SJSA1 (cell line): ENCODE data around the gene PSG4. TPM values are rescaled to one million over a fixed set of nuclear protein-coding genes. Genes with fewer than 3 reads are reported as not detected.
A peak's percentile ranks its signal among the peaks of the same experiment; 100 is the strongest.
"Not testable (repeated sequence)": the region's sequence is repeated elsewhere in the genome, so short reads cannot be mapped to it uniquely, and the experiment has no call there.

Experiments
- DNase-seq, 2 experiments: peaks; one replicate each; pipeline ENCODE4 v3.0.0-alpha.2; 2015 to 2020; ENCODE audit warnings: low spot score in 2 of 2, low read depth in 1 of 2
- H3K27ac ChIP-seq: fragments of 250-450 bp; sonication (Bioruptor Pico); 2 replicates; pipeline ENCODE4 v1.5.1; 2020; ENCODE audit warnings: mild to moderate bottlenecking, moderate library complexity
- H3K27me3 ChIP-seq: fragments of 250-450 bp; sonication (Bioruptor Pico); replicated peaks from 2 replicates; pipeline ENCODE4 v1.5.1; 2020; ENCODE audit warnings: mild to moderate bottlenecking, moderate library complexity
- H3K36me3 ChIP-seq: fragments of 250-450 bp; sonication (Bioruptor Pico); 2 replicates; pipeline ENCODE4 v1.5.1; 2020; ENCODE audit warnings: mild to moderate bottlenecking
- H3K4me1 ChIP-seq: fragments of 250-450 bp; sonication (Bioruptor Pico); replicated peaks from 2 replicates; pipeline ENCODE4 v1.6.1; 2021; ENCODE audit warnings: mild to moderate bottlenecking
- H3K4me3 ChIP-seq: fragments of 250-450 bp; sonication (Bioruptor Pico); 2 replicates; pipeline ENCODE4 v1.5.1; 2020; ENCODE audit warnings: mild to moderate bottlenecking
- H3K9me3 ChIP-seq: fragments of 250-450 bp; sonication (Bioruptor Pico); replicated peaks from 2 replicates; pipeline ENCODE4 v1.5.1; 2020; ENCODE audit warnings: mild to moderate bottlenecking
- total RNA-seq: library from RNA; depleted of rRNA; stranded (reverse); fragments of >200 nt; shearing (Covaris generic); gene quantifications from 2 replicates; pipeline ENCODE4 v1.2.3, GENCODE V29; 2014; rRNA removed

Gene PSG4
- not detected in 2 replicates for total RNA-seq

DNA sequence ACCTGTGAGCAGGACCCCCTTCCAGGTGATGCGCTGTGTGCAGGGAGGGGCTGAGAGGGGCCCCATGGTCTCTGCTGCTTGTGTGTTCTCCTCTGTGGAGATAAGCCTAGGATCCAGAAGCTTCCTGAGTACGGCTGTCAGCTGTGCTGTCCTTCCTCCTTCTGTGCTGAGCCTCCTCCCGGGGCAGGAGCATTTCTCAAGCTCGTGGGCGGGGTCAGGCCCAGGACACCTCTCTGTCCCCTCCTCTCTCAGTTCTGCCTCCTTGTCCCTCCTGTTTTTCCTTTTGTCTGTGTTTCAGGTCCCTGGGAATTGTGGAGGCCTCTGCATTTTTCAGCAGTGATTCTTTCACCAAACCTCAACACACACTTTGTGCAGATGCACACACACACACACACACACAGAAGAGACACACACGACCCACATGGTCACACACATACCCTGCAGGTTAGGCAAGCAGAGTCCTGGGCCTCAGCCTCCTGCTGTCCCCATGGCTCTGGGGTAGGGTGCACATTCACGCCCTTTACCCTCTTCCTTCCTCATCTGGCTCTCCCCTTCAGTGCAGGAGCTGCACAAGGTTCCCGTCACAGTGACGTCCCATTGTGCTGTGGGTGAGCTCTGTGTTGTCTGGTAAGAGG is at the start of gene PSG4:
PSG4 (minus strand) TSS at position 168 of the 635 bp plus-strand sequence; CDS start at position 66, 102 bp downstream.
- peaks cover 15% of the 10 kb centered on the region for H3K4me1 ChIP-seq
- H3K4me3 ChIP-seq, H3K9me3 ChIP-seq, H3K36me3 ChIP-seq, DNase-seq, H3K27me3 ChIP-seq, H3K27ac ChIP-seq: not testable (repeated sequence)

DNA sequence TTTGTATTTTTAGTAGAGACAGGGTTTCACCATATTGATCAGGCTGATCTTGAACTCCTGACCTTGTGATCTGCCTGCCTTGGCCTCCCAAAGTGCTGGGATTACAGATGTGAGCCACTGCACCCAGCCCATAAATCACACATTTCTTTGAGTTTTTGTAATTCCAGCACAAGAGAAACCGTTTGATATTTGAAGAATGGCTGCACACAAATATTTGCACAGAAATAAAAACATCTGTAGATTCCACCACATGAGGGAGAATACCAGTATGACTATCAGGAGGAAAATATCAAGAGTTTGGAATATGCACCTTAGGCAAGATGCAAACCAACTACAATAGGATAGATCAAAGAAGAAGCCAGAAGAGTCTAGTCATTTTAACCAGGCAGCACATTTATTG is 46.0 kb upstream of the PSG4 start:
- not testable (repeated sequence) for H3K9me3 ChIP-seq, H3K36me3 ChIP-seq, H3K27ac ChIP-seq, DNase-seq, H3K27me3 ChIP-seq, H3K4me3 ChIP-seq
- H3K4me1 ChIP-seq: peaks cover 11% of the 10 kb centered on the region

DNA sequence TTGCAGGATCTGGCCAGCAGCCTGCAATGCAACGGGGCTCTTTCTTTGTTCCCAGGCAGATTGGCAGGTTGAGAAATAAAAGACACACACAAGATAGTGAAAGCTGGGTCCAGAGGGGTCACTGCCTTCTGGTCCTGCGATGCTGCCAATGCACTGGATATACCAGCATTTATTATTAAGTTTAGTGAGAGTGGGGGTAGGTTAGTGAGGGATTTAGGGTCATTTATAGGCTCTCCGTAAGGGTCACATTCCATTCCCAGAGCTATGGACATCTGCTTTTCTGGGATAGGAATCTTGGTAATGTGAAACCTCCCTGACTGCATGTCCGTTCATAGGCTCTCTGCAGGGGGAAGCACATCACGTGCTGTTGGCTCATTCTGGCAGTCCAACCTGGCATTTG is 44.9 kb upstream of the PSG4 start:
- H3K36me3 ChIP-seq, H3K27me3 ChIP-seq, H3K27ac ChIP-seq, H3K4me3 ChIP-seq, H3K9me3 ChIP-seq, DNase-seq: not testable (repeated sequence)
- peaks cover 11% of the 10 kb centered on the region for H3K4me1 ChIP-seq

DNA sequence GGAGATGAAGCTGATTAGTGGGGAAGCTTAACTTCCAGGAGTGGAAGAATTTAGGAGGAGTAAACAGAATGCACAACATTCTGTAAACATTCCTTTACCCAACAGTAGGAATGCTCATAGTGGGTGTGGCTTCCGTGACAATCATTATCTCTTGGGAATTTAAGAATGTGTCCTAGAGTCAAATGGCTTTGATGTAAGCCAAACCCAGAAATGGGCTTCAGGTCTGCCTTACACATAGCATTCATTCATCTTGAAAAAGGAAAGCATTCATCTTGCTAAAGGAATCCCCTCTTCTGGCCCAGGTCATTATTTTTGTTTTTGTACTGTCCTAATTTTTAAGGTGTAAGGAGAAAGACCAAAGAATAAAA is 43.2 kb upstream of the PSG4 start:
- H3K4me3 ChIP-seq, H3K9me3 ChIP-seq, H3K27me3 ChIP-seq, H3K36me3 ChIP-seq: not testable (repeated sequence)
- peaks cover 11% of the 10 kb centered on the region for H3K4me1 ChIP-seq
- peak; percentile 67 to 70 for DNase-seq
- H3K27ac ChIP-seq: peak overlapping the region; percentile 70

DNA sequence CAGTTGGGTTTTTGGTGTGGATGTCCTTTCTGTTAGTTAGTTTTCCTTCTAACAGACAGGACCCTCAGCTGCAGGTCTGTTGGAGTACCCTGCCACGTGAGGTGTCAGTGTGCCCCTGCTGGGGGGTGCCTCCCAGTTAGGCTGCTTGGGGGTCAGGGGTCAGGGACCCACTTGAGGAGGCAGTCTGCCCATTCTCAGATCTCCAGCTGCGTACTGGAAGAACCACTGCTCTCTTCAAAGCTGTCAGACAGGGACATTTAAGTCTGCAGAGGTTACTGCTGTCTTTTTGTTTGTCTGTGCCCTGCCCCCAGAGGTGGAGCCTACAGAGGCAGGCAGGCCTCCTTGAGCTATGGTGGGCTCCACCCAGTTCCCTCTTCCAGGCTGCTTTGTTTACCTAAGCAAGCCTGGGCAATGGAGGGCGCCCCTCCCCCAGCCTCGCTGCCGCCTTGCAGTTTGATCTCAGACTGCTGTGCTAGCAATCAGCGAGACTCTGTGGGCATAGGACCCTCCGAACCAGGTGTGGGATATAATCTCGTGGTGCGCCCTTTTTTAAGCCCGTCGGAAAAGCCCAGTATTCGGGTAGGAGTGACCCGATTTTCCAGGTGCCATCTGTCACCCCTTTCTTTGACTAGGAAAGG is 41.9 kb upstream of the PSG4 start:
- not testable (repeated sequence) for H3K36me3 ChIP-seq, H3K27ac ChIP-seq, DNase-seq, H3K9me3 ChIP-seq, H3K4me3 ChIP-seq, H3K27me3 ChIP-seq
- peaks cover 11% of the 10 kb centered on the region for H3K4me1 ChIP-seq

DNA sequence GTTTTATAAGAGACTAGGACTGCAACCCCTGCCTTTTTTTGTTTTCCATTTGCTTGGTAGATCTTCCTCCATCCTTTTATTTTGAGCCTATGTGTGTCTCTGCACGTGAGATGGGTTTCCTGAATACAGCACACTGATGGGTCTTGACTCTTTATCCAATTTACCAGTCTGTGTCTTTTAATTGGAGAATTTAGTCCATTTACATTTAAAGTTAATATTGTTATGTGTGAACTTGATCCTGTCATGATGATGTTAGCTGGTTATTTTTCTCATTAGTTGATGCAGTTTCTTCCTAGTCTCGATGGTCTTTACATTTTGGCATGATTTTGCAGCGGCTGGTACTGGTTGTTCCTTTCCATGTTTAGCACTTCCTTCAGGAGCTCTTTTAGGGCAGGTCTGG is 40.4 kb upstream of the PSG4 start:
- DNase-seq, H3K27me3 ChIP-seq, H3K36me3 ChIP-seq, H3K9me3 ChIP-seq, H3K4me3 ChIP-seq, H3K27ac ChIP-seq: not testable (repeated sequence)
- H3K4me1 ChIP-seq: peaks cover 11% of the 10 kb centered on the region

DNA sequence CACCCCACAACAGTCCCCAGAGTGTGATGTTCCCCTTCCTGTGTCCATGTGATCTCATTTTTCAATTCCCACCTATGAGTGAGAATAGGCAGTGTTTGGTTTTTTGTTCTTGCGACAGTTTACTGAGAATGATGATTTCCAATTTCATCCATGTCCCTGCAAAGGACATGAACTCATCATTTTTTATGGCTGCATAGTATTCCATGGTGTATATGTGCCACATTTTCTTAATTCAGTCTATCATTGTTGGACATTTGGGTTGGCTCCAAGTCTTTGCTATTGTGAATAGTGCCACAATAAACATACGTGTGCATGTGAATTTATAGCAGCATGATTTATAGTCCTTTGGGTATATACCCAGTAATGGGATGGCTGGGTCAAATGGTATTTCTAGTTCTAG is 36.8 kb upstream of the PSG4 start:
- H3K27me3 ChIP-seq, H3K9me3 ChIP-seq, DNase-seq, H3K4me3 ChIP-seq, H3K4me1 ChIP-seq, H3K36me3 ChIP-seq, H3K27ac ChIP-seq: not testable (repeated sequence)

DNA sequence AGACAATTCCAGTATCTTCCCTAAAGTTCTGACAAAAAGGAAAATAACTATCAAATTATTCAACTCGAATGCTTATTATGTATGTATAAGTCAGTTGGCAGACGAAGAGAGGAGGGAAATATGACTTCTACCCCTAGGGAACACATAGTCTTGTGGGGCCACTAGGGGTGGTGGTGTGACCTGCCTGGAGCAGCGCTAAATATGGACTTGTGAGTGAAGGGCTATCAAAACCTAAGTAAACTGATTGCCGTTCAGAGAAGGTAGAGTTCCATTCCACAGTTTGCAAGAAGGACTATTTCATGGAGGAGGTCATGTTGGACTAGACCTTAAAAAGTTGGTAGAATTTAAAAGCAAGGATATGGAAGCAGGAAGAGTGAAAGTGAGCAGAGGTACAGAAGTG is 32.8 kb upstream of the PSG4 start:
- not testable (repeated sequence) for H3K27me3 ChIP-seq, H3K4me3 ChIP-seq, DNase-seq, H3K27ac ChIP-seq, H3K9me3 ChIP-seq, H3K36me3 ChIP-seq, H3K4me1 ChIP-seq

DNA sequence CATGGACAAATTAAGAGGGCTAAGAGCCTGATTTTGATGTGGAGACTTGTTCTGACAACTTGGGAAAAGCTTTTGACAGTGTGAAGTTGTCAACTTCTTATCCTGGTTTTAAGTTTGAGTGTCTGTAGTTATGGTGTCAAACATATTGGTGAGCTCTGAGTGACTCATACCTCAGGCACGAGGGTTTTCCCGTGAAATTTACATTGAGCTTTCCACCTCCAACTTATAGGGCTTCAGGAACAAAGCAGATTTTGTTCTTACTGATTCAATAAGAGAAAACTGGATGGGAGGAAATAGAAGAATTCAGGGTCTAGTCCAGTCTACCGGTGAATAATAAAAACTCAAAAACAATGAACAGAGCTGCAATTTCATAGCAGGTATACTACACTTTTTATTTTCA is 30.2 kb upstream of the PSG4 start:
- H3K4me1 ChIP-seq, H3K9me3 ChIP-seq, H3K36me3 ChIP-seq, H3K27me3 ChIP-seq, DNase-seq, H3K4me3 ChIP-seq, H3K27ac ChIP-seq: not testable (repeated sequence)

DNA sequence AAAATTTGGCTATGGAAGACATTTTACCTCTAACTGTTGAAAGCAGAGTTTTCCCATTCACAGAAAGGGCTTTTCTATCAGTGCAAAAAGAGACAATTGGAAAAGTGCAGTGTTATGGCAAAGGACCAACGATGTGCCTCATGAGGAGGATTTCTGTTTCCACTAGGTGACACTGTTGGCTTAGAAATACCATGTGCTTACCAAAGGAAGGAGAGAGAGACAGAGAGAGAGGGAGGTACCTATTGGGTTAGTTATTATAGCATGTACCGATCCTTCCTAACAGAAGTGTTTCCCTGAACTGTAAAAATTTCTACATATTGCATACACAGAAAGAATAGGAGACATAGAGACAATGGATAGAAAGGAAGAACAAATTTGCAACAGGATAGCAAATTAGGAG is 23.9 kb upstream of the PSG4 start:
- no peak overlapping the region for H3K27ac ChIP-seq
- no peak overlapping the region for H3K4me3 ChIP-seq
- H3K4me1 ChIP-seq: peaks cover 7% of the 10 kb centered on the region; the same call in 1 of the 2 replicates
- no peaks in the 10 kb centered on the region for H3K27me3 ChIP-seq
- no peaks in the 10 kb centered on the region for H3K9me3 ChIP-seq
- no peaks in the 10 kb centered on the region for H3K36me3 ChIP-seq
- peak in 1 of 2 experiments; percentile 75 for DNase-seq

DNA sequence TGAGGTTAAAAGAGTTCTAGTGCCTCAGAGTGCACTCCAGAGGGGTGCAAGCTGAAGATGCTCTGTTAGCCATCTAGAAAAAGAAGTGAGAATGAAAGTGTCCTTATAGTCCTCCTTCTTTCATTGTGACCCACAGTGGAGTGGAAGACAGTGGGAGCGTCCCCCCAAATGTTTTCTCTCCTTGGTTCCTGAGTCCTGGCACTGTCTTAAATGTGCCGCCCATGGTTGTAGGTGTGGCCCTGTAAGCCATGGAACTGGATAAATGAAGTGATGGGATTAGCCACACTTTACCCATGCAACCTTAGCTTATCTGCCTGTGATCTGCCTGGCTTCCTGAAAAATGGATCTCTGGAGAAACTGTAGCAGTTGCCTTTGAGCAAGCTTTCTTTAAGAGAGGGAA is 23.3 kb upstream of the PSG4 start:
- H3K36me3 ChIP-seq, H3K4me1 ChIP-seq, H3K27me3 ChIP-seq, H3K27ac ChIP-seq, H3K4me3 ChIP-seq, H3K9me3 ChIP-seq, DNase-seq: not testable (repeated sequence)

DNA sequence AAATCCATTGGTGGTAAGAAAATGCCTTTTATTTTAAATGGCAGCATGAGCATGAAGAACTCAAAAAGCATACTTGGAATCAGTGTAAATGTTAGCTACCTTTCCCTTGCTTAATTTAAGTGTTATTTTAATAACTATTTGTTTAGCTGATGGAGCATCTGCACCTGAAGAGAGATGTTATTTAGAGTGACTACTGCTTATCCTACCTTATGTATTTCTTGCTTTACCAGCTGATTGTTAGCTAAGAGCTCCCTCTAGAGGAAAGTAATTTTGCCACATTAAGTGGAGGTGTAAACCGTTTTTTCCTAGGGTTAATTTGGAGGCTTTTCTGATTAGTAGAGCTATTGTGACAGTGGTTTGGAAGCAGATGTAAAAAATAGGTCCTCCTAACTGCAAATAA is 21.5 kb upstream of the PSG4 start:
- H3K27me3 ChIP-seq, H3K9me3 ChIP-seq, DNase-seq: not testable (repeated sequence)

DNA sequence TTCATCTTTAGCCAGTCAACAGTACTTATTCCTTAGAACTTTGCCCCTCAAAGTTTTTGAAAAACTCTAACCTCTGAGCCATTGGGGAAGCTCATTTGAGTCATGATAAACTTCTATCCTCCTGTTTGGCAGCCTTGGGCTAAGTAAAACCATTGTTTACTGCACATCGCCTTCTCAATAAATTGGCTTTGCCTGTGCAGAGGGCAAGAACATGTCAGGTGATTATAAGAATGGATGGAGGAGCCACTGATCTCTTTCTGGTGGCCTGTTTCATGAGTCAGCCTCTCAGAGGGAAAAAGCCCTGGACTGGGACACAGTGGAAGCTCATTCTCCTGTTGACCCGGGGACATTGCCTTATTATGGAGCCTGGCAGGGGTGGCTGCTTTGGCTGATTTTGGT is 19.4 kb upstream of the PSG4 start:
- H3K4me1 ChIP-seq: peaks cover 8% of the 10 kb centered on the region; the same call in 1 of the 2 replicates
- H3K27ac ChIP-seq: no peak overlapping the region
- no peaks in the 10 kb centered on the region for H3K27me3 ChIP-seq
- no peak overlapping the region for H3K4me3 ChIP-seq
- no peak for DNase-seq
- no peaks in the 10 kb centered on the region for H3K9me3 ChIP-seq
- H3K36me3 ChIP-seq: no peaks in the 10 kb centered on the region

More for the DNA sequence above, 21.5 kb upstream of the PSG4 start:
- not testable (repeated sequence) for H3K4me3 ChIP-seq, H3K36me3 ChIP-seq, H3K27ac ChIP-seq, H3K4me1 ChIP-seq

DNA sequence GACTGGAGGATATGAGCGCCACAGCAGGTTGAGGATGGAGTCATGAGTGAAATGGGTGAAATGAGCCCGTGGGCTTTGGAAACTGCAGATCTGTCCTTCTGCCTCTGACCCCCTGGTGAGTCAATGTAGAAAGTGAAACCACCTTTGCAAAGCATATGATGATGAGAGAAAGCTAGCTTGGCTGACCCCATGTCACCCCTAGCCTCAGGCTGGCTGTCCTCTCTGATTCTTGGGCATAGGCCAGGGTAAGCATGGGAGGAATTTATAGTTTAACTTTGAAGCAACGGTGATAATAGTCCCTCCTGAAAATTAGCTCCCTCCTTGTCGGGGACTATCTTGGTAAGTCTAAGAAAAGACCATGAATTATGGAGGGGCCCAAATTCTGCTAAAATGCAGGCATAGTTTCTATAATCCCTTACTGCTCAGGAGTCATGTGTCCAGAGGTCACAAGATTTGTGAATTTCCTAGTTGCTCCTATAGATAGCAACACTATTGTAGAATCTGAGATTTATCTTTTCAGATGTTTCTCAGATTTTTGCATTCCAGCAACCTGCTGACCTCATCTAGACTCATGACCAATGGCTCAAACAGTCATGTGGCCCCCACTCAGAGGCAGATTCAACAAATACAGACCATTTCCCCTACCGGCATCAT is 18.9 kb upstream of the PSG4 start:
- not testable (repeated sequence) for H3K36me3 ChIP-seq, H3K4me3 ChIP-seq, H3K27me3 ChIP-seq, H3K9me3 ChIP-seq, H3K4me1 ChIP-seq, H3K27ac ChIP-seq
- DNase-seq: peak in 1 of 2 experiments; percentile 19
